Adrenal gland (tissue), 12 donors: Measurements from ENCODE around the gene TJP3. TPM values are rescaled to one million over a fixed set of nuclear protein-coding genes. Genes with fewer than 3 reads are reported as not detected.

Experiments
- DNase-seq, 7 donors: peaks; one replicate each; pipeline ENCODE4 v3.0.0-alpha.2; 2019 to 2020
- H3K27ac ChIP-seq, 5 donors: fragments of 200-600 bp; sonication (generic) in 4 of 5; 1 replicate in 3 of 5; 2 replicates in 2 of 5; pipeline versions ENCODE4 v1.5.1 to v1.8.0; 2016 to 2020; ENCODE audit warnings: mild to moderate bottlenecking in 1 of 5
- H3K27me3 ChIP-seq: fragments of 200-600 bp; 2 replicates; pipeline ENCODE4 v1.8.0; 2021
- H3K36me3 ChIP-seq, 2 donors: fragments of 200-600 bp; replicated peaks in 1 of 2; 1 replicate in 1 of 2; 2 replicates in 1 of 2; pipeline versions ENCODE4 v1.5.1 to v1.8.0; 2018 to 2022
- H3K4me1 ChIP-seq, 2 donors: fragments of 200-600 bp; replicated peaks in 1 of 2; 1 replicate in 1 of 2; 2 replicates in 1 of 2; pipeline versions ENCODE4 v1.5.1 to v1.8.0; 2018 to 2021
- H3K4me3 ChIP-seq, 4 donors: fragments of 200-600 bp; sonication (generic) in 3 of 4; one replicate each; pipeline ENCODE4 v1.5.1; 2016 to 2018
- H3K9me3 ChIP-seq, 3 donors: fragments of 200-600 bp; sonication (generic) in 1 of 3; replicated peaks in 1 of 3; 1 replicate in 2 of 3; 2 replicates in 1 of 3; pipeline versions ENCODE4 v1.5.1 to v1.8.0; 2016 to 2021
- CTCF ChIP-seq, 6 experiments: fragments of 450-650 bp in 4 of 6; fragments of 200-600 bp in 2 of 6; sonication (generic) in 1 of 6; IDR thresholded peaks; 1 replicate in 5 of 6; 2 replicates in 1 of 6; pipeline versions ENCODE4 v1.5.1 to v1.8.0; 2016 to 2021; ENCODE audit warnings: antibody characterized with exemption in 6 of 6, mild to moderate bottlenecking in 2 of 6, moderate library complexity in 1 of 6
- POLR2A ChIP-seq, 2 donors: fragments of 450-650 bp; IDR thresholded peaks; one replicate each; pipeline ENCODE4 v1.6.1; 2017; ENCODE audit warnings: antibody characterized with exemption in 2 of 2, mild to moderate bottlenecking in 2 of 2, moderate library complexity in 1 of 2
- WGBS, 4 donors: extraction: QIAGEN DNeasy Blood & Tissue Kit in 2 of 4; methylation state at CpG; one replicate each; pipeline versions ENCODE4 v1.1.5 to v1.1.7; 2013 to 2017; 5-methylcytosine and 5-hydroxymethylcytosine counted together
- intact Hi-C, 2 donors: fragments of 100-400 bp; cut with DNase I; formaldehyde crosslinking; loops; one replicate each; pipeline versions ENCODE4 v1.14.1 to v1.15.0; 2022 to 2023
- polyA plus RNA-seq, 3 donors: library from polyadenylated mRNA; stranded (reverse); fragments of 200-250 nt in 2 of 3; fragments of 350-450 nt in 1 of 3; fragmentation: Illumina TruSeq in 1 of 3; extraction: RNeasy Lipid Tissue Mini Kit (QIAGEN cat#74804) in 1 of 3; gene quantifications; one replicate each; pipeline ENCODE4 v1.2.3, GENCODE V29; 2013 to 2014
- total RNA-seq, 9 donors: library from RNA; depleted of rRNA in 4 of 9; stranded (reverse); fragments of >200 nt in 4 of 9; fragments of 120-200 nt in 1 of 9; fragmentation: NEBNext Ultra II Directional in 1 of 9; extraction: Animal tissue kit (Norgen Biotek cat#: 25700) in 1 of 9; gene quantifications; one replicate each; pipeline versions ENCODE4 v1.1.0 to v1.2.4, GENCODE V29; 2013 to 2023
- donor health status: healthy with polysubstance abuse.
- donor health status: Bipolar disorder and iron deficiency.
- donor health status: DM: yes; HTN: yes; CAD: no.
- donor health status: DM: no; HTN: no; CAD: no.
- donor health status: DM: no; HTN: no; CAD: no.
- donor health status: DM: yes; HTN: yes; CAD: no.

TJP3 gene
- total and polyA plus RNA-seq, 12 donors: 0.07 to 2.5 (median 0.24) TPM; not detected in 6

GRCh38 chr19:3690551-3691371 lies 17.4 kb upstream of the TJP3 start:
- DNase-seq: no peak
- H3K27ac ChIP-seq: no peak overlapping the region
- no peaks in the 10 kb centered on the region for H3K36me3 ChIP-seq
- TF ChIP-seq CTCF (IDR thresholded peaks at IDR 0.05): no peak
- no peak for TF ChIP-seq POLR2A (IDR thresholded peaks at IDR 0.05)
- H3K9me3 ChIP-seq: no peaks in the 10 kb centered on the region
- 90 to 97% (median 93%) methylated on average over 26 to 31 of the region's 31 CpGs for whole genome bisulfite sequencing, 4 donors
- peaks cover 0 to 7% of the 10 kb centered on the region in 2 donors for H3K4me1 ChIP-seq
- no peaks in the 10 kb centered on the region for H3K27me3 ChIP-seq
- intact Hi-C loops: no loop called here
- no peak overlapping the region for H3K4me3 ChIP-seq

- WGBS, 4 donors: 89 to 96% (median 93%) methylated on average over 11 to 16 of the region's 16 CpGs
- Histone ChIP-seq H3K4me1 (peaks cover 0 to 7% of the 10 kb centered on the region in 2 donors), H3K27me3 (no peaks in the 10 kb centered on the region), H3K9me3 (no peaks in the 10 kb centered on the region), H3K4me3 (no peak overlapping the region), H3K27ac (no peak overlapping the region), H3K36me3 (no peaks in the 10 kb centered on the region)
- no peak for DNase-seq
- TF ChIP-seq POLR2A (IDR thresholded peaks at IDR 0.05) (no peak), CTCF (IDR thresholded peaks at IDR 0.05) (no peak)
- intact Hi-C loops: no loop called here
Observed at GRCh38 chr19:3691372-3691716, 16.8 kb upstream of the TJP3 start.

DNA sequence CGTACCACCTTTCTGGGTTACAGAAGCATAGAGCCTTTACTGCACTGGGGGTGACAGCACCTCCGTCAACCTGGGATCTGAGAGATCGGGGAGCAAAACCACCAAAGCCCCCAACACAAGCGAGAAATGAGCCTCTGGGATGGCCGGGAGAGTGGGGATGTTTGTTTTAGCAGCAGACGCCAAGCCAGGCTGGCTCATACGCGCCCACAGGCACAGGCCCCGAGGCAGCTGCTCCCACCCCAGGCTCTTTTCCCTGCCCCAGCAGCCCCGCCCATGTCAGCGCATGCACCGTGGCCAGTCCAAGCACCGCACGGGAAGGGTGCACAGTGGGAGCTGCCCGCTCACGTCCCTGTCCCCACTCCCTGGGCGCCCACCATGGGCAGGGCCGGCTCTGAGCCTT lies 16.5 kb upstream of the TJP3 start:
- Histone ChIP-seq H3K27me3 (no peaks in the 10 kb centered on the region), H3K36me3 (no peaks in the 10 kb centered on the region), H3K27ac (no peak overlapping the region), H3K4me3 (no peak overlapping the region), H3K4me1 (peaks cover 0 to 5% of the 10 kb centered on the region in 2 donors), H3K9me3 (no peaks in the 10 kb centered on the region)
- no peak for DNase-seq
- WGBS, 4 donors: 96 to 99% (median 97%) methylated on average over 10 to 18 of the region's 18 CpGs
- no peak for TF ChIP-seq CTCF (IDR thresholded peaks at IDR 0.05)
- no peak for TF ChIP-seq POLR2A (IDR thresholded peaks at IDR 0.05)
- intact Hi-C loops: no loop called here

- Histone ChIP-seq H3K4me1 (no peaks in the 10 kb centered on the region), H3K4me3 (no peak overlapping the region), H3K36me3 (no peaks in the 10 kb centered on the region), H3K27ac (no peak overlapping the region), H3K27me3 (no peaks in the 10 kb centered on the region), H3K9me3 (no peaks in the 10 kb centered on the region)
- intact Hi-C loops: no loop called here
- WGBS, 4 donors: 88 to 94% (median 91%) methylated on average over 14 to 25 of the region's 25 CpGs
- no peak for DNase-seq
- TF ChIP-seq POLR2A (IDR thresholded peaks at IDR 0.05): no peak
- peak; percentile 14 to 44 (median 36) for TF ChIP-seq CTCF (IDR thresholded peaks at IDR 0.05)
Observed at GRCh38 chr19:3692141-3693024, 15.8 kb upstream of the TJP3 start.
